GM18873 (cell line): ENCODE data around the gene NR2F6.

Experiments used
- ATAC-seq: cut with Tn5 transposase; IDR thresholded peaks from one replicate; pipeline ENCODE4 v1.9.1; 2021; ENCODE audit warnings: mild to moderate bottlenecking, moderate library complexity, moderate number of reproducible peaks; ENCODE audit not compliant: unreplicated experiment, low FRiP score

NR2F6 gene

DNA sequence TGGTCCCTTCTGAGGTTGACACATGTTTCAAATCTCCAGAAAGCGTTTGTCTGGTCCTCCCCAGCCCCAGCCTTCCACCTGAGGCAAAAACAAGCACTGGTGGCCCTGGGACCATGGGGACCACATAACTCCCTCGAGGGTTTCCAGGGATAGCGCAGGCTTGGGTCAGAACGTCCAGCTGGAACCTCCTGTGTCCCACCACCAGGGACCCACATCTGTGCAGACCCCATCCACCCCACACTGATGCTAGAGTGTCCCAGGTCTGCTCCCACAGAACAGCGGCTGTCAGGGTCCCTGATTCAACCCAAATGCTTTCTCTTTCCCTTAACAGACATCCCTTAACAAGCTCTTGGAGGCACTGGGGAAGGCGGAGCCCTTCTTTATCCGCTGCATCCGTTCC lies 60.1 kb downstream of the NR2F6 start:
- no peak for ATAC-seq

DNA sequence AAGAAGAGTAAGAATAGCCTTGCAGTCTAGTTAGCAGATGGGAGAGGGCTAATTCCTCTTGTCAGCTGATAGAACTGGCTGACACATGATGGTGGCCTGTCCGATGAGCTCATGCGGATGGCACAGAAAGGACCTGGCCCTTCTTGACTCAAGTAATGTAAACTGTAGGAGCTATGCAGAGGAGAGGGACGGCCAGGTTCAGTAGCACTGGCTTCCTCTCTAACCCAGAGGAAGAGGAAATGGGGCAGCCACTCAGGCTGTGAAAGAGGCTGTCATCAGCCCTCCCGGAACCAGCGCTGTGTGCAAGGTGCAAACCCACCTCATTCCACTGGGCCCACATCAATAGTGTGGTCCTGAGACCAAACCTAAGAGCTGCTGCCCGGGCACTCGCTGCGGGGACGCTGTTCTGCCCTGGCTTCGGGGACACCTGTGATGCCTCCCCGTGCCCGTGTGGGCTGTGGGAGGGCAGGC lies 61.3 kb downstream of the NR2F6 start:
- no peak for ATAC-seq

DNA sequence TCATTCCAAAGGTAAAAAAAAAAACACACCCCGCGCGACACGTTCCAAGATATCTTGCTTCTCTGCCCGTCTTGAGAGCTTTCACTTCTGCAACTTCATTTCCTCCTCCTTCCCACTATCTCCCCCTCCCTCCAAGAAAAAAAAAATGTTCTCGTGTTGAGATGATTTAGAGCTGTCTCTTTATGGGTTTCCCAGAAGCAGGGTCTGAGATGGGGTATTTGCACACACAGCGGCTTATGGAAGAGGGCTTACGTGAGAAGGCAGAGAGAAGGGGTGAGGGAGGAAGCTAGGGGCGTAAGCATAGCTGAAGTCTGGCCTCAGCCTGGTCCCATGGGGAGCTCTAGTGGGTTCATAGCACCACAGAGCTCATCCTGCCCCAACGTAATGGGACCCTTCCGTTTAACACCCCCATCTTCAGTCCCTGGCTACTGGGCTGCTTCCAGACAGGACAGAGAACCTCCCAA lies 61.8 kb downstream of the NR2F6 start:
- no peak for ATAC-seq

DNA sequence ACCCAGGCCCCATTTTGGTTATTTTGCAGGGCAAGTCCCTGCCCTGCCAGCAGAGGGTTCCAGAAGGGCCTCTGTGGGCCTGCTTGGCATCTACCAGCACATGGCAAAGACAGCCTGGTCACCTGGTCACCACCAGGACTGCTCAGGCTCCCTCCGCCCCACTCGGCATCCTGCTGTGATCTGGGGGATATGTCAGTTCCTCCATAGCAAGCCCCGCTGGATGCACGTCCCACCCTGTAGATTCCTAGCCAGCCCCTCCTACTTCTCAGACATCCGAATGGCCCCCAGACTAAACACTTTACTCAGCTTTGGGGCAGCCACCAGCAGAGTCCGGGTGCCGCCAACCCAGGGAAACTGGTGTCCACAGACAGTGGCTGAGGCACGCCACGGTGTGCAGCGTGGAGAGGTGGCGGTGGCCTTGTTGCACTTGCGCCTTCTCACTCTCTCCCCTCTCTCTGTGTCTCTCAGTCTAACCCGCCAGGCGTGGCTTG lies 62.4 kb downstream of the NR2F6 start:
- ATAC-seq = no peak
